AG09319 (cell line): ENCODE results near the gene MARCHF10.
A peak's percentile ranks its signal among the peaks of the same experiment; 100 is the strongest.
"Not testable (repeated sequence)": the region's sequence is repeated elsewhere in the genome, so short reads cannot be mapped to it uniquely, and the experiment has no call there.

Source experiments
- DNase-seq: peaks from one replicate; pipeline ENCODE4 v3.0.0-alpha.2; 2010; ENCODE audit warnings: low read depth; ENCODE audit errors: extremely low read depth
- CTCF ChIP-seq: IDR thresholded peaks from 2 replicates; pipeline ENCODE4 v1.5.1; 2011; ENCODE audit warnings: low read depth, mild to moderate bottlenecking, inconsistent platforms, low read length, moderate library complexity

Gene MARCHF10

GRCh38 chr17:62791767-62792446, 16.2 kb downstream of the MARCHF10 start:
- DNase-seq = peak; percentile 72
- no peak for TF ChIP-seq CTCF

- DNase-seq = peak; percentile 65
- TF ChIP-seq CTCF = no peak; the same call in 1 of the 2 replicates
Measured at GRCh38 chr17:62791235-62791734, 16.8 kb downstream of the MARCHF10 start.

GRCh38 chr17:62790564-62790986, 17.5 kb downstream of the MARCHF10 start:
- no peak for TF ChIP-seq CTCF
- peak; percentile 62 for DNase-seq

GRCh38 chr17:62787366-62787765, 20.7 kb downstream of the MARCHF10 start:
- TF ChIP-seq CTCF = no peak
- DNase-seq = no peak

GRCh38 chr17:62786646-62787045, 21.5 kb downstream of the MARCHF10 start:
- no peak for TF ChIP-seq CTCF
- no peak for DNase-seq

- not testable (repeated sequence) for DNase-seq
Measured at GRCh38 chr17:62785983-62786382, 22.1 kb downstream of the MARCHF10 start.

- TF ChIP-seq CTCF = no peak
- no peak for DNase-seq
Measured at GRCh38 chr17:62782730-62783270, 25.3 kb downstream of the MARCHF10 start.
